Motor neuron (in vitro differentiated cells): ENCODE measurements around the gene EIF2B5. TPM values are rescaled to one million over a fixed set of nuclear protein-coding genes. Genes with fewer than 3 reads are reported as not detected.

ENCODE experiments used
- ATAC-seq, 8 experiments: fragments of 200-7000 bp; cut with Tn5 transposase; replicated peaks in 6 of 8; 2 replicates each; pipeline ENCODE4 v1.8.0; 2021; ENCODE audit warnings: mild to moderate bottlenecking in 8 of 8, moderate library complexity in 8 of 8
- H3K27ac ChIP-seq, 2 donors: fragments of 250-450 bp; sonication (Bioruptor Pico); 2 replicates each; pipeline ENCODE4 v1.9.0; 2021; ENCODE audit warnings: antibody characterized with exemption in 2 of 2, mild to moderate bottlenecking in 2 of 2, moderate library complexity in 1 of 2
- H3K4me1 ChIP-seq, 2 donors: fragments of 250-450 bp; sonication (Bioruptor Pico); replicated peaks in 1 of 2; 2 replicates each; pipeline ENCODE4 v1.6.1; 2021; ENCODE audit warnings: antibody characterized with exemption in 2 of 2, mild to moderate bottlenecking in 2 of 2, moderate library complexity in 1 of 2
- H3K4me3 ChIP-seq, 5 donors: fragments of 250-450 bp; sonication (Bioruptor Pico); 2 replicates each; pipeline ENCODE4 v1.9.0; 2021; ENCODE audit warnings: antibody characterized with exemption in 5 of 5, mild to moderate bottlenecking in 5 of 5, moderate library complexity in 4 of 5
- WGBS, 10 experiments: fragments of 450-650 bp; shearing (Covaris generic); methylation state at CpG; one replicate each; pipeline ENCODE4 v1.0.0; 2022; 5-methylcytosine and 5-hydroxymethylcytosine counted together
- in situ Hi-C, 9 experiments: fragments of 400-800 bp; cut with MboI; loops; one replicate each; pipeline ENCODE4 v1.15.0; 2021; ENCODE audit warnings: low sequenced_read_pairs in 9 of 9, low pct_unique_long_range_greater_than_20kb in 2 of 9; ENCODE audit not compliant: unreplicated experiment in 9 of 9
- total RNA-seq, 8 experiments: library from RNA; unstranded; fragments of 300-600 nt; gene quantifications; 2 replicates each; pipeline versions ENCODE4 v1.2.3 to v1.2.4, GENCODE V29; 2022

The EIF2B5 gene
- total RNA-seq, 8 experiments from 2014 or later = 24.7 to 60.9 (median 37.4) TPM

- H3K27ac ChIP-seq = no peak overlapping the region
- WGBS, 10 experiments = 90 to 100% (median 97%) methylated on average over 2 to 27 of the region's 66 CpGs; no CpG with 5 or more reads in 5 of the 10 experiments
- H3K4me1 ChIP-seq = peaks cover 0 to 3% of the 10 kb centered on the region in 2 donors
- in situ Hi-C loops = no loop called here
- no peak for ATAC-seq
- no peak overlapping the region for H3K4me3 ChIP-seq
Measured at GRCh38 chr3:184169896-184170875, 35.0 kb downstream of the EIF2B5 start.

- 0 to 87% (median 10%) methylated on average over 1 to 4 of the region's 9 CpGs; no CpG with 5 or more reads in 3 of the 10 experiments for WGBS, 10 experiments
- in situ Hi-C loops = no loop called here
- Histone ChIP-seq H3K4me3 (no peak overlapping the region), H3K4me1 (peaks cover 0 to 3% of the 10 kb centered on the region in 2 donors), H3K27ac (no peak overlapping the region)
- peak in 3 of 8 experiments; percentile 44 to 62 (median 55) for ATAC-seq
Measured at GRCh38 chr3:184171562-184171961, 36.4 kb downstream of the EIF2B5 start.

DNA sequence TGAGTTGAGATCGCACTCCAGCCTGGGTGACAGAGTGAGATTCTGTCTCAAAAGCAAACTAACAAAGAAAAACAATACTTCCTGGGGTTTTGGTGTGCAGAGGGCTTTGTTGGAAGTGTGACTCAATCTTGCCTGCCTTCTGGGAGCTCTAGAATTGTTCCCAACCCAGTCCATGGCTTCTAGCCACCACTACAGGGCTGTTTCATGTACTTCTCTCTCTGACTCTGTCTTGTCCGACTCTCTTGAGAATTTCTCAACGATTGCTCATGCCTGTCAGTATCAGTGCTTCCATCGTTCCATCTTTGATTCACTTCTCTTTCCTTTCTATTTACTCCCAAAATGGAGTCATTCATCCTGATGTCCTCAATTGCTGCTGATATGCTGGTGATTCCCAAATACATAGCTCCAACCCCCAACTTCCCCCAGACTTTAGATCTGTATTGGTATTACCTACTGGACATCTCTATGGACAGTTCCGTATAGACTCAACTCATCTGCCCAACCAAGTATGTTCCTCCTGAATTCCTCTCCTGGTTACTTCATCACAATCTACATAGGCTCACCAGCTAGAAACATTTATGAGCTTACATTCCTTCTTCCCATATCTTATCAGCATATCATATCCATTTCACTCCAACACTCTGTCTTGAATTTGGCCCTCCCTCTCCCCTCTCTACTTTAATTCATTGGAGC lies 37.7 kb downstream of the EIF2B5 start:
- in situ Hi-C loops = no loop called here
- peak in 2 of 8 experiments; percentile 1 to 2 for ATAC-seq
- H3K4me3 ChIP-seq = no peak overlapping the region
- no peak overlapping the region for H3K27ac ChIP-seq
- WGBS, 10 experiments = 13 to 94% (median 83%) methylated on average over 2 to 5 of the region's 5 CpGs; no CpG with 5 or more reads in 1 of the 10 experiments
- H3K4me1 ChIP-seq = peaks cover 11 to 15% of the 10 kb centered on the region in 2 donors

DNA sequence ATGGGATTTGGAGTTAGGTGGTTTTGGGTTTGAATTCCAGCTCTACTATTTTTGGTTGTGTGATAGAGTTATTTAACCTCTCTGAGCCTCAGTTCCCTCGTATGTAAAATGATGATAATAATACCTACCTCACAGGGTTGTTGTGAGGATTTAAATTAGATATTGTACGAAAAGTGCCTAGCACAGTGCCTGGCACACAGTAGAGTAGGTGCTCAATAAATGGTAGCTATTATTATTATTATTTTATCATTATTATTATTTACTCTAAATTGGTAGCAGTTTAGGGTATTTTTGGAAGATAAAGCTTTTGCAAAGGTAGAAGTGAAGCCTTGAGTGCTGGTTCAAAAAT lies 38.2 kb downstream of the EIF2B5 start:
- in situ Hi-C loops = no loop called here
- H3K4me1 ChIP-seq = peaks cover 12 to 15% of the 10 kb centered on the region in 2 donors
- H3K27ac ChIP-seq = no peak overlapping the region
- no peak for ATAC-seq
- no peak overlapping the region for H3K4me3 ChIP-seq
- 67 to 100% (median 89%) methylated on average over 1 to 2 of the region's 2 CpGs; no CpG with 5 or more reads in 3 of the 10 experiments for WGBS, 10 experiments

GRCh38 chr3:184174284-184174645 lies 39.1 kb downstream of the EIF2B5 start:
- H3K4me1 ChIP-seq = peaks cover 12 to 15% of the 10 kb centered on the region in 2 donors
- 0 to 67% (median 14%) methylated on average over 1 to 4 of the region's 4 CpGs; no CpG with 5 or more reads in 1 of the 10 experiments for WGBS, 10 experiments
- H3K27ac ChIP-seq = no peak overlapping the region
- no peak for ATAC-seq
- no peak overlapping the region for H3K4me3 ChIP-seq
- in situ Hi-C loops = no loop called here

- WGBS, 10 experiments = 0 to 3% (median 1%) methylated on average over 2 to 21 of the region's 73 CpGs; no CpG with 5 or more reads in 4 of the 10 experiments
- ATAC-seq = peak; percentile 39 to 88 (median 83)
- in situ Hi-C loops = no loop called here
- peaks cover 12 to 15% of the 10 kb centered on the region in 2 donors for H3K4me1 ChIP-seq
- peak within 1 kb of the TSS; percentile 91 to 92 for H3K27ac ChIP-seq
- peak within 1 kb of the TSS; percentile 89 to 97 (median 95) for H3K4me3 ChIP-seq
Measured at GRCh38 chr3:184174646-184175492, 39.7 kb downstream of the EIF2B5 start, which contains the start of gene AP2M1. AP2M1 (plus strand) TSS chr3:184174855; CDS start chr3:184176994, 2,139 bp downstream.

GRCh38 chr3:184175506-184175905 lies 40.3 kb downstream of the EIF2B5 start:
- in situ Hi-C loops = no loop called here
- WGBS, 10 experiments = 0 to 17% (median 4%) methylated on average over 1 to 8 of the region's 8 CpGs; no CpG with 5 or more reads in 2 of the 10 experiments
- Histone ChIP-seq H3K4me3 (peak overlapping the region; percentile 89 to 97 (median 95)), H3K4me1 (peaks cover 12 to 15% of the 10 kb centered on the region in 2 donors), H3K27ac (peak overlapping the region; percentile 91 to 92)
- no peak for ATAC-seq

DNA sequence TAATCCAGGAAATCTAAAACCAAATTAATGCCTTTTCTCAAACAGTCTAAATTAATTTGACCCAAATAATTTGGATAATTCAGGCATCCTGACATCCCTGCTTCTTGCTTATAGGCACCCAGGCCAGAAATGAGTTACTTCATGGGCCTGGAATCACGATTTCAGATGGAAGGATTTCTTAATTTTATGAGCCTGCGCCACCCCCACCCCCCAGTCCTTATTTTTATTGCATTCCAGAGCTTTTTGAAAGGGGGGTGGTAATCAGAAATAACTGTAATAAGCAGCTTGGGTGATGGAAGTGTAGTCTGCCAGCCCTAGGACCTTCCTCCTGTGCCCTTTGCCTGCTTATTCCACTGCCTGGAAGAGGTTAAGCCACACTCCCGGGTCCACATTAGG lies 40.8 kb downstream of the EIF2B5 start:
- WGBS, 10 experiments = 0 to 25% (median 0%) methylated on average over 1 to 3 of the region's 3 CpGs; no CpG with 5 or more reads in 4 of the 10 experiments
- in situ Hi-C loops = no loop called here
- H3K4me3 ChIP-seq = peak overlapping the region; percentile 89 to 97 (median 95)
- H3K27ac ChIP-seq = peak overlapping the region; percentile 68 to 75
- ATAC-seq = peak in 5 of 8 experiments; percentile 0 to 8 (median 1)
- peaks cover 12 to 15% of the 10 kb centered on the region in 2 donors for H3K4me1 ChIP-seq

DNA sequence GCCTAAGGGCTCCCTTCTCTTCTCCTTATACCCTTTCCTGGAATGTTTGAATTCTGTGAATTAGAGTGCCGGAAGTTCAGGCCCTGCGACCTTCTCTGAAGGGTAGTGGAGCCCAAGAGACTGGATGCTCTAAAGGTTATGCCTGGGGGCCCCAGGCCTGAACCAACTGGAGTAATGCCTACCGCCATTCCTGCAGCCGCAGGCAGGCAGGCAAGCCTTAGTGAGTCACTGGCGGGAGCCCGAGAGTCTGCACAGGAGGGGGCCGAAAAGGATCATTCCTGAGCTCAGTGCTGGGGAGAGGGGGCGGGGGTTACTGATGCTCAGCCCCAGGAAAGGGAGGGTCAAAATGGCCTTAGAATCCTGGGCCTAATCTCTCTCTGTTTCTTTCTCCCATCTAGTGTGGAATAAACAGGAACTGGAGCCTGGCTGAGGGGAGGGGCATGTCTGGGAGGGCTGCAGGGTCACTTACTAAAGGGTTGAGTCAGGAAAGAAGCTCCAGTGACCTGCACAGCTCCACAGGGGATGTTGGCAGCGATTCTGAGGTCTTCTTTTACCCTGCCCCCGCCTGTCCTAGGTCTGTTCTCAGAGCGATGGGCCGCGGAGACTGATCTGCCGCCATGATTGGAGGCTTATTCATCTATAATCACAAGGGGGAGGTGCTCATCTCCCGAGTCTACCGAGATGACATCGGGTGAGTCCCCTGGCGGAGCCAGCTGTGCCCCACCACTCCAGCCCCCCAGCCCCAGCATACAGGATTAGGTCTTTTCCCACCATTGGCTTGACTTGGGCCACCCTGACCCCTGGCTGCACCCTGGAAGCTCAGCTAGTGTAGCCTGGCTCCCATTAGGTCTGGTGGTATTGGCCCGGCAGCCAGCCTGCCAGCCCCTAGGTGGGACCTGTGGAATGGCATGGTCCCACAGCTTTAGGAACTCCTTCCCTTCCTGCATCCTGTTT lies 41.5 kb downstream of the EIF2B5 start:
- Histone ChIP-seq H3K4me1 (peaks cover 12 to 15% of the 10 kb centered on the region in 2 donors), H3K4me3 (peak overlapping the region; percentile 89 to 97 (median 95)), H3K27ac (peak overlapping the region; percentile 68 to 75)
- 0 to 25% (median 0%) methylated on average over 1 to 4 of the region's 19 CpGs; no CpG with 5 or more reads in 4 of the 10 experiments for WGBS, 10 experiments
- in situ Hi-C loops = no loop called here
- ATAC-seq = peak; percentile 30 to 66 (median 56)

GRCh38 chr3:184177331-184177731 lies 42.2 kb downstream of the EIF2B5 start:
- Histone ChIP-seq H3K4me1 (peaks cover 12 to 15% of the 10 kb centered on the region in 2 donors), H3K4me3 (peak overlapping the region in 4 of 5 donors; percentile 89 to 97 (median 94)), H3K27ac (peak overlapping the region; percentile 68 to 75)
- ATAC-seq = peak in 3 of 8 experiments; percentile 1 to 3 (median 1)
- WGBS, 10 experiments = 27 to 40% methylated on average over 1 to 2 of the region's 4 CpGs; no CpG with 5 or more reads in 8 of the 10 experiments
- in situ Hi-C loops = no loop called here

GRCh38 chr3:184177767-184178306 lies 42.7 kb downstream of the EIF2B5 start:
- Histone ChIP-seq H3K27ac (peak overlapping the region; percentile 5 to 75), H3K4me3 (no peak overlapping the region)
- ATAC-seq = no peak

More at GRCh38 chr3:184177767-184178306, 42.7 kb downstream of the EIF2B5 start:
- H3K4me1 ChIP-seq = peaks cover 12 to 15% of the 10 kb centered on the region in 2 donors
- in situ Hi-C loops = no loop called here
- WGBS, 10 experiments = 95 to 100% (median 100%) methylated on average over 1 to 7 of the region's 14 CpGs; no CpG with 5 or more reads in 7 of the 10 experiments
